Activated effector memory CD4-positive, alpha-beta T cell treated with Interleukin-2 at 50 U/mL for 16 hours (primary cell): ENCODE data around the gene QSER1.
"Not testable (repeated sequence)": the region's sequence is repeated elsewhere in the genome, so short reads cannot be mapped to it uniquely, and the experiment has no call there.

Experiments used
- DNase-seq: peaks from one replicate; pipeline ENCODE4 v3.0.0-alpha.2; 2020

Gene QSER1

GRCh38 chr11:32891657-32892354, 805 bp upstream of the QSER1 start:
- no peak for DNase-seq

- no peak for DNase-seq
Observed at GRCh38 chr11:32893093-32893342, 407 bp downstream of the QSER1 start.

- DNase-seq, result peak; percentile 27
Observed at GRCh38 chr11:32893343-32894148, 935 bp downstream of the QSER1 start.

GRCh38 chr11:32894149-32894827, 1.7 kb downstream of the QSER1 start:
- DNase-seq, result no peak

- DNase-seq, result no peak
Observed at GRCh38 chr11:32894921-32895320, 2.3 kb downstream of the QSER1 start.

GRCh38 chr11:32895471-32895870, 2.9 kb downstream of the QSER1 start:
- no peak for DNase-seq

- DNase-seq, result no peak
Observed at GRCh38 chr11:32897103-32897502, 4.5 kb downstream of the QSER1 start.

GRCh38 chr11:32899438-32899837, 6.8 kb downstream of the QSER1 start:
- DNase-seq, result no peak

- no peak for DNase-seq
Observed at GRCh38 chr11:32902089-32902665, 9.6 kb downstream of the QSER1 start.

GRCh38 chr11:32905028-32905667, 12.5 kb downstream of the QSER1 start:
- no peak for DNase-seq

GRCh38 chr11:32908619-32909018, 16.0 kb downstream of the QSER1 start:
- no peak for DNase-seq

GRCh38 chr11:32911413-32911812, 18.8 kb downstream of the QSER1 start:
- no peak for DNase-seq

- no peak for DNase-seq
Observed at GRCh38 chr11:32913445-32913844, 20.8 kb downstream of the QSER1 start.

GRCh38 chr11:32916361-32916760, 23.8 kb downstream of the QSER1 start:
- no peak for DNase-seq

- DNase-seq, result no peak
Observed at GRCh38 chr11:32916994-32917393, 24.4 kb downstream of the QSER1 start.

GRCh38 chr11:32918427-32918826, 25.8 kb downstream of the QSER1 start:
- no peak for DNase-seq

GRCh38 chr11:32919338-32919737, 26.7 kb downstream of the QSER1 start:
- no peak for DNase-seq

- no peak for DNase-seq
Observed at GRCh38 chr11:32920570-32920969, 28.0 kb downstream of the QSER1 start.

- no peak for DNase-seq
Observed at GRCh38 chr11:32921204-32921603, 28.6 kb downstream of the QSER1 start.

- DNase-seq, result no peak
Observed at GRCh38 chr11:32931606-32932005, 39.0 kb downstream of the QSER1 start.

GRCh38 chr11:32932196-32932595, 39.6 kb downstream of the QSER1 start:
- DNase-seq, result no peak

GRCh38 chr11:32935462-32936029, 42.9 kb downstream of the QSER1 start:
- no peak for DNase-seq

GRCh38 chr11:32936178-32936577, 43.6 kb downstream of the QSER1 start:
- not testable (repeated sequence) for DNase-seq
